Adrenal gland (tissue), 5 donors: Measurements from ENCODE around the gene RAD51B.

Experiments
- CTCF ChIP-seq, 6 experiments: fragments of 450-650 bp in 4 of 6; fragments of 200-600 bp in 2 of 6; sonication (generic) in 1 of 6; IDR thresholded peaks; 1 replicate in 5 of 6; 2 replicates in 1 of 6; pipeline versions ENCODE4 v1.5.1 to v1.8.0; 2016 to 2021; ENCODE audit warnings: antibody characterized with exemption in 6 of 6, mild to moderate bottlenecking in 2 of 6, moderate library complexity in 1 of 6
- POLR2A ChIP-seq, 2 donors: fragments of 450-650 bp; IDR thresholded peaks; one replicate each; pipeline ENCODE4 v1.6.1; 2017; ENCODE audit warnings: antibody characterized with exemption in 2 of 2, mild to moderate bottlenecking in 2 of 2, moderate library complexity in 1 of 2
- donor health status: DM: no; HTN: no; CAD: no.

- TF ChIP-seq CTCF (IDR thresholded peaks at IDR 0.05) (no peak), POLR2A (IDR thresholded peaks at IDR 0.05) (no peak)
These were observed 463.1 kb downstream of the RAD51B start for GRCh38 chr14:68282479-68283377.
